B cell (primary cell): Measurements from ENCODE around the gene NAXD. TPM values are rescaled to one million over a fixed set of nuclear protein-coding genes. Genes with fewer than 3 reads are reported as not detected.
A peak's percentile ranks its signal among the peaks of the same experiment; 100 is the strongest.

Experiments used
- ATAC-seq: fragments of 200-7000 bp; cut with Tn5 transposase; one replicate; pipeline ENCODE4 v1.10.0; 2021; ENCODE audit warnings: low read depth, mild to moderate bottlenecking, moderate number of reproducible peaks, moderate library complexity
- CTCF ChIA-PET: fragments of 350-600 bp; sonication (Branson Sonifier 250); formaldehyde crosslinking; loops from one replicate; lab custom pipeline; 2021; ENCODE audit warnings: antibody characterized with exemption, inconsistent platforms; lab: Charles Lee
- POLR2A ChIA-PET: fragments of 350-600 bp; sonication (Branson Sonifier 250); formaldehyde crosslinking; loops from one replicate; lab custom pipeline; 2021; ENCODE audit warnings: antibody characterized with exemption; lab: Charles Lee
- DNase-seq: peaks from one replicate; pipeline ENCODE4 v3.0.0; 2013
- H2AFZ ChIP-seq: 2 replicates; pipeline ENCODE4 v1.6.1; 2012; ENCODE audit warnings: mild to moderate bottlenecking, low read depth, low read length; ENCODE audit not compliant: insufficient read depth, poor library complexity, severe bottlenecking
- H3K27ac ChIP-seq, 2 donors: 1 replicate in 1 of 2; 2 replicates in 1 of 2; pipeline ENCODE4 v1.5.1; 2012 to 2013; ENCODE audit warnings: low read length in 2 of 2, mild to moderate bottlenecking in 2 of 2, moderate library complexity in 1 of 2
- H3K27me3 ChIP-seq, 4 experiments: fragments of 200-600 bp in 1 of 4; sonication (generic) in 1 of 4; replicated peaks in 1 of 4; 1 replicate in 2 of 4; 2 replicates in 2 of 4; pipeline versions ENCODE4 v1.6.1 to v1.7.0; 2013 to 2016; ENCODE audit warnings: low read length in 3 of 4, mild to moderate bottlenecking in 2 of 4, mixed read lengths in 1 of 4, moderate library complexity in 1 of 4; ENCODE audit not compliant: insufficient read depth in 4 of 4, control insufficient read depth in 3 of 4; ENCODE audit errors: control extremely low read depth in 1 of 4
- H3K36me3 ChIP-seq, 2 experiments: replicated peaks in 1 of 2; 1 replicate in 1 of 2; 2 replicates in 1 of 2; pipeline versions ENCODE4 v1.6.1 to v1.7.1; 2013; ENCODE audit warnings: low read length in 1 of 2; ENCODE audit not compliant: insufficient read depth in 2 of 2, control insufficient read depth in 1 of 2; ENCODE audit errors: control extremely low read depth in 1 of 2, extremely low read depth in 1 of 2
- H3K4me1 ChIP-seq, 2 donors: fragments of 200-600 bp in 1 of 2; sonication (generic) in 1 of 2; 1 replicate in 1 of 2; 2 replicates in 1 of 2; pipeline versions ENCODE4 v1.5.1 to v1.6.1; 2013 to 2017; ENCODE audit warnings: low read length in 2 of 2; ENCODE audit not compliant: control insufficient read depth in 2 of 2, insufficient read depth in 2 of 2
- H3K4me2 ChIP-seq: replicated peaks from 2 replicates; pipeline ENCODE3; 2012; ENCODE audit warnings: mild to moderate bottlenecking, low read depth, low read length; ENCODE audit not compliant: poor library complexity, severe bottlenecking
- H3K4me3 ChIP-seq, 5 experiments: fragments of 200-600 bp in 1 of 5; sonication (generic) in 1 of 5; 1 replicate in 3 of 5; 2 replicates in 2 of 5; pipeline versions ENCODE4 v1.5.1 to v1.7.0; 2011 to 2016; ENCODE audit warnings: low read length in 4 of 5, mild to moderate bottlenecking in 4 of 5, low read depth in 2 of 5, control low read depth in 1 of 5, moderate library complexity in 1 of 5; ENCODE audit not compliant: insufficient read depth in 1 of 5; ENCODE audit errors: control extremely low read depth in 1 of 5, extremely low read depth in 1 of 5
- H3K79me2 ChIP-seq: fragments of 200-600 bp; sonication (generic); one replicate; pipeline ENCODE4 v1.6.0; 2016; ENCODE audit warnings: low read length; ENCODE audit not compliant: control insufficient read depth, insufficient read depth
- H3K9ac ChIP-seq: fragments of 200-600 bp; sonication (generic); 2 replicates; pipeline ENCODE4 v1.6.1; 2017; ENCODE audit warnings: mild to moderate bottlenecking, low read length, moderate library complexity
- H3K9me3 ChIP-seq, 3 donors: one replicate each; pipeline versions ENCODE4 v1.6.1 to v1.7.1; 2013; ENCODE audit warnings: low read length in 2 of 3; ENCODE audit not compliant: control insufficient read depth in 2 of 3, insufficient read depth in 1 of 3; ENCODE audit errors: control extremely low read depth in 1 of 3
- H4K20me1 ChIP-seq: 2 replicates; pipeline ENCODE4 v1.6.0; 2012; ENCODE audit warnings: mild to moderate bottlenecking, low read length; ENCODE audit not compliant: insufficient read depth, control insufficient read depth, poor library complexity, severe bottlenecking
- H3K27ac Mint-ChIP-seq: one replicate; pipeline ENCODE4 v1.8.0; 2021; ENCODE audit warnings: mixed read lengths
- H3K27me3 Mint-ChIP-seq: one replicate; pipeline ENCODE4 v1.8.0; 2021; ENCODE audit warnings: mixed read lengths
- H3K4me1 Mint-ChIP-seq: one replicate; pipeline ENCODE4 v1.8.0; 2021; ENCODE audit warnings: mixed read lengths
- H3K4me3 Mint-ChIP-seq: one replicate; pipeline ENCODE4 v1.8.0; 2021; ENCODE audit warnings: mixed read lengths
- H3K9me3 Mint-ChIP-seq: one replicate; pipeline ENCODE4 v1.8.0; 2022; ENCODE audit warnings: mixed read lengths; ENCODE audit not compliant: insufficient read depth
- CTCF ChIP-seq: fragments of 200-600 bp; IDR thresholded peaks from one replicate; pipeline ENCODE4 v1.8.0; 2022; ENCODE audit warnings: antibody characterized with exemption, mild to moderate bottlenecking
- EZH2 ChIP-seq: IDR thresholded peaks from 2 replicates; pipeline ENCODE4 v1.6.1; 2012; ENCODE audit warnings: borderline replicate concordance, low read depth, mild to moderate bottlenecking, moderate library complexity, low read length; ENCODE audit not compliant: insufficient read depth, poor library complexity, severe bottlenecking
- WGBS: methylation state at CpG from one replicate; pipeline ENCODE4 v1.1.5; 2013; ENCODE audit warnings: missing lambda C conversion rate; ENCODE audit not compliant: insufficient coverage; 5-methylcytosine and 5-hydroxymethylcytosine counted together
- intact Hi-C: fragments of 100-400 bp; cut with micrococcal nuclease; formaldehyde crosslinking; loops from one replicate; pipeline ENCODE4 v1.10.0; 2022
- polyA plus RNA-seq: library from polyadenylated mRNA; depleted of rRNA; stranded (reverse); fragments of >200 nt; gene quantifications from 2 replicates; pipeline ENCODE4 v1.2.3, GENCODE V29; 2012
- total RNA-seq, 2 donors: library from RNA; stranded (reverse); fragments of 120-200 nt in 1 of 2; gene quantifications; 1 replicate in 1 of 2; 2 replicates in 1 of 2; pipeline versions ENCODE4 v1.2.3 to v1.2.4, GENCODE V29; 2013 to 2022

NAXD gene
- total and polyA plus RNA-seq, 2 donors (not counting 1 experiment from before 2014, with no cell fraction given): 28.4 to 33.3 TPM

GRCh38 chr13:110689041-110689440 is 73.7 kb downstream of the NAXD start:
- H3K36me3 ChIP-seq: peaks cover 25 to 60% of the 10 kb centered on the region in 2 experiments
- TF ChIP-seq EZH2 (no peak), CTCF (no peak)
- peaks cover 6% of the 10 kb centered on the region for H3K79me2 ChIP-seq
- POLR2A ChIA-PET: no interaction called here
- H3K4me1 ChIP-seq: no peaks in the 10 kb centered on the region
- intact Hi-C loops: no loop called here
- no peaks in the 10 kb centered on the region for H3K4me1 Mint-ChIP-seq
- WGBS: 91% methylated on average over 9 of the region's 9 CpGs
- ATAC-seq (no peak), DNase-seq (no peak)
- peaks cover 6% of the 10 kb centered on the region for H4K20me1 ChIP-seq
- no peaks in the 10 kb centered on the region for H3K27me3 ChIP-seq
- H2AFZ ChIP-seq: no peak overlapping the region
- CTCF ChIA-PET: interaction anchor here (1.4 kb wide), 1 partner anchor 536 kb away, joined by 3 read pairs; no protein-coding TSS in a partner anchor
- no peak overlapping the region for H3K27ac ChIP-seq
- no peak overlapping the region for H3K4me3 ChIP-seq
- H3K27ac Mint-ChIP-seq: peak overlapping the region; percentile 3
- no peak overlapping the region for H3K9ac ChIP-seq
- no peaks in the 10 kb centered on the region for H3K9me3 Mint-ChIP-seq
- no peak overlapping the region for H3K4me3 Mint-ChIP-seq
- H3K4me2 ChIP-seq: no peak overlapping the region
- H3K27me3 Mint-ChIP-seq: no peaks in the 10 kb centered on the region
- H3K9me3 ChIP-seq: no peaks in the 10 kb centered on the region

Other genes starting within 250 kb of the NAXD start
- gene RAB20, start 53.8 kb upstream of the NAXD start, total RNA-seq: 4.6 and 5.1 TPM in 2 replicates
- gene RAB20, start 53.8 kb upstream of the NAXD start, polyA plus RNA-seq: 2.4 and 7.3 TPM in 2 replicates
- gene CARS2, start 90.6 kb downstream of the NAXD start, total RNA-seq: 154 and 168 TPM in 2 replicates
- gene CARS2, start 90.6 kb downstream of the NAXD start, polyA plus RNA-seq: 188 and 199 TPM in 2 replicates
- 34.2 and 37.7 TPM in 2 replicates for gene ING1, start 98.2 kb downstream of the NAXD start, total RNA-seq
- gene ING1, start 98.2 kb downstream of the NAXD start, polyA plus RNA-seq: 29.1 and 38.4 TPM in 2 replicates